CD4-positive, alpha-beta T cell treated with Interleukin-2 at 100 ng/mL for 4 hours (primary cell): Measurements from ENCODE around the gene ZC3H8.
"Not testable (repeated sequence)": the region's sequence is repeated elsewhere in the genome, so short reads cannot be mapped to it uniquely, and the experiment has no call there.

ENCODE experiments used
- DNase-seq: peaks from one replicate; pipeline ENCODE4 v3.0.0-alpha.2; 2020; ENCODE audit warnings: low spot score

Gene ZC3H8

GRCh38 chr2:112259509-112260294 is 4.9 kb upstream of the ZC3H8 start:
- peak; percentile 87 for DNase-seq

DNA sequence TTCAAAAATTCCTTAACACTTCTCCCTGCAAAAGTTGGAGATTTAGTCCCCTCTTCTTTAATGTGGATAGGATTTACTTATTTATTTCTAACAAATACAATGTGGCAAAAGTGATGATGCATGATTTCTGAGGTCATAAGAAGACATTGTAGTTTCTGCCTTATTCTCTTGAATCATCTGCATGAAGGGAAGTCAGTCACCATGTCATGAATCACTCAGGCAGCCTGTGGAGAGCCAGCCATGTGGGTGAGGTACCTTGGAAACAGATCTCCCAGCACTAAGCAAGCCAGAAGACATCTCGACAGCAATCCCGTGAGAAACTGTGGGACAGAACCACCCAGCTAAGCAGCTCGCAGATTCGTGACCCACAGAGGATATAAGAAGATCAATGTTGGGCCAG is 2.7 kb upstream of the ZC3H8 start:
- DNase-seq = no peak

DNA sequence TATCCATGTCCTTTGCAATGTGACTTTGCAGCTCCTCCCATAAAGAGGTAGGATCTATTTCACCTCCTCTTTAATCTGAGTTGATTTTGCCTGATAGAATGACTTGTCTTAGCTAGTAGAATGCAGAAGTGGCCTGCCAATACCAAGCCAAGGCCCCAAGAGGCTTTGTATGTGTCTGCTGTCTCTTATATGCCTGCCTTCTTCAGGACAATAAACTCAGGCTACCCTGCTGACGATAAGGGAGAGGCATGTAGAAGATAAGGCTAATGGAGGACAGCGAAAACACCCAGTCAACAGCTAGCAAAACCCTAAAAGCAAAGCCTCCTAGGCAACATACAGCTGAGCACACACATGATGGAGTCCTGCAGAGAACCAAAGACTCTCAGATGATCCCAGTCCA is 1.8 kb upstream of the ZC3H8 start:
- no peak for DNase-seq

GRCh38 chr2:112255875-112256274 is 1.0 kb upstream of the ZC3H8 start:
- no peak for DNase-seq

- no peak for DNase-seq
These were observed 1.5 kb downstream of the ZC3H8 start for GRCh38 chr2:112253261-112253815.

DNA sequence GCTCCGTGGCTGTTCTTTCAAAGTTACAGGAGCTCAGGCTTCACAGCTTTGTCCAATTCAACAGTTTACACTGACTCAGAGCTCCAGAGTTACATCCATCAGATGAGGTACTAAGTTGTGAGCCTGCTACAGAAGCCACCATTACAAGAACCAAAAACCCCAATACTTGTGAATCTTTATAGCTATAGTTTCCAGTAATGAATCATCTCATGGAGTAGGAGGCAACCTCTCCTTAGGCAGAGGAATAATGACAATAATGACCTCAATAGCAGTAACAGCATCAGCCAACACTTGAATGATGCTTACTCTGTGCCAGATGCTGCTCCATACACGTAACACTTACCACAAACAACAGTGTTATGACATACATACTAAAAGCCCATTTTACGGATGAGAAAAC is 3.6 kb downstream of the ZC3H8 start:
- DNase-seq = no peak

GRCh38 chr2:112244854-112245253 is 10.0 kb downstream of the ZC3H8 start:
- DNase-seq = no peak

GRCh38 chr2:112243233-112243632 is 11.6 kb downstream of the ZC3H8 start:
- no peak for DNase-seq

DNA sequence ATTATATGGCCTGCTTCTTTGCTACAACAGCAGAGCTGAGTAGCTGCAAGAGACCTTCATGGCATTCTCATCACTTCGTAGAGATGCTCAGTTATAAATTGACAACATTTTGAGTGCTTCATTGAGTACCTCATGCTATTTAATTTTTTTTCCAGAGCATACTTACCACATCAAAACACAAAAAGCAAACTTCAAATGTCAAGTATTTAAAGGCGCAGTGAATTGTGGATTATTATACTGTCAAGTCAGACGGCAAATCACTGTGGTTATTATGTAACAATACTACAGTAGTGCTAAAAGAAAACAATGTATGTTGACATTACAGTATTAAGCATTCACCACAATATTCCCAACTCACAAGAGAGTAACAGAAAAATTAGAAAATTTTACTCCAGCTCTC is 12.5 kb downstream of the ZC3H8 start:
- DNase-seq = no peak

DNA sequence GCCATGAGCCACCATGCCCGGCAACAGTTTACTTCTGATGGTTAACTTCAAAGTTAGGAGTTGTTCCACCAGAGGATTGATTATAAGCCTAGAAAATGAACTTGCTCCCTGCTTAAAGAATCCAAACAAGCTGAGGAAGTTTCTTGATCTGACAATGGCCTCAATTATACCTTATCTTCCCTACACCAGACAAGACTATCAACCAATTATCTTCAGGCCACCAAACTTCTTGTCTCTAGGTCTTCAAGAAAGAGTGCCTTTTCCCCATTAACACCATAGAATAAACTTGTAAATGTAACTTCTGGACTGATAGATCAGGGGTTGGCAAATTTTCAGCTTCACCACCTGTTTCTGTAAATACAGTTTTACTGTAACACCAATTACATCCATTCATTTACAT is 15.0 kb downstream of the ZC3H8 start:
- no peak for DNase-seq

GRCh38 chr2:112230371-112230770 is 24.5 kb downstream of the ZC3H8 start:
- no peak for DNase-seq

DNA sequence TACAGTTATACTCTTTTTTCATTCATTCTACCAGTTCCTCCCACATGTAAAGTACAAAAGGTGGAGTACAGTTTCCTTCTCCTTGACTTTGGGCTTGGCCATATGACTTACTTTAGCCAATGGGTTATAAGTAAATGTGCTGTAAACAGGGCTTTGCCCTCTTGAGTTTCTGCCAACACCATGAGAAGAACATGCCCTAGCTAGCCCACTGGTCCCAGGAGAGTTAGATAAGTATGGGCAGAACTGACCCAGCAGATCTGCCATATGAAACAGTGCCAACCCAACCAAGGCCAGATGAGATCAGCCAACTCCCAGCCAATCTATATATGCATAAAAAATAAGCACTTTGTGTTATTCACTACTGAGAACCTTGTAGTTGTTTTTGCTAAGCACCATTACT is 25.5 kb downstream of the ZC3H8 start:
- DNase-seq = no peak

DNA sequence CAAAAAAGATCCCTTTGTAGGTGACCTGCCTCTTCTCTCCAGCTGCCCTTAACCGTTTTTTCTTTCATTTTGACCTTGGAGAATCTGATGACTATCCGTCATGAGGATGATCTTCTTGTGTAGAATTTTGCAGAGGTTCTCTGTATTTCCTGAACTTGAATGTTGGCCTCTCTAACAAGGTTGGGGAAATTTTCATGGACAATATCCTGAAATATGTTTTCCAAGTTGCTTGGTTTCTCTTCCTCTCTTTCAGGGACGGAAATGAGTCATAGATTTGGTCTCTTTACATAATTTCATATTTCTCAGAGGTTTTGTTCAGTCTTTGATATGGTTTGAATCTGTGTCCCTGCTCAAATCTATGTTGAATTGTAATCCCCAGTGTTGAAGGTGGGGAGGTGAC is 34.0 kb downstream of the ZC3H8 start:
- no peak for DNase-seq

DNA sequence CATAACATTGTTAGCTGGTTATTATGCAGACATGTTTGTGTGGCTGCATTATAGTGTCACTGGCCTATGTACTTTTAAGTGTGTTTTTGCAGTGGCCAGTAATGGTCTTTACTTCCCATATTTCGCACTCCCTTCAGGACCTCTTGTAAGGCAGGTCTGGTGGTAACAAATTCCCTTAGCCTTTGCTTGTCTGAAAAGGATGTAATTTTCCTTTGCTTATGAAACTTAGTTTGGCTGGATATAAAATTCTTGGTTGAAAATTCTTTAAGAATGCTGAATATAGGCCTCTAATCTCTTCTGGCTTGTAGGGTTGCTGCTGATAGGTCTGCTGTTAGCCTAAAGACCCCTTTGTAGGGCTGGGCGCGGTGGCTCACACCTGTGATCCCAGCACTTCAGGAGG is 34.7 kb downstream of the ZC3H8 start:
- no peak for DNase-seq

GRCh38 chr2:112217854-112218253 is 37.0 kb downstream of the ZC3H8 start:
- DNase-seq = no peak

DNA sequence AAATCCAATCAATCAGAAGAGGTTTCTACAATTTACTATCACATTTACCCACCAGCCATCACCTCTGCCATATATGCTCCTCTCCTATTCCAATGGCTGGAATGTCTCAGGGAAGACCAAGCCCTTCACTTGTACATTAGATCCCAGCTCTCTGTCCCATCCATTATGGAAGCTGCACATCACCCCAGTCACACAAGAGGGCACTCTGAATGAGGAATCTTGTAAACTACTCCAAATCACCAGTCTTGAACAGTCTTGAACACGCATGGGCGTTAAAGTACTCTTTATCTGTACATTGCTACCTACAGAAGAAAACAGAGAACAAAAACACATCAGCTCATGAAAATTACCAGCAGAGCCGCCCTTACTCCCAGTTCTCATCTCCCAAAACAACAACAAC is 38.7 kb downstream of the ZC3H8 start:
- DNase-seq = no peak

GRCh38 chr2:112207905-112208304 is 46.9 kb downstream of the ZC3H8 start:
- not testable (repeated sequence) for DNase-seq

GRCh38 chr2:112204411-112204810 is 50.4 kb downstream of the ZC3H8 start:
- no peak for DNase-seq

DNA sequence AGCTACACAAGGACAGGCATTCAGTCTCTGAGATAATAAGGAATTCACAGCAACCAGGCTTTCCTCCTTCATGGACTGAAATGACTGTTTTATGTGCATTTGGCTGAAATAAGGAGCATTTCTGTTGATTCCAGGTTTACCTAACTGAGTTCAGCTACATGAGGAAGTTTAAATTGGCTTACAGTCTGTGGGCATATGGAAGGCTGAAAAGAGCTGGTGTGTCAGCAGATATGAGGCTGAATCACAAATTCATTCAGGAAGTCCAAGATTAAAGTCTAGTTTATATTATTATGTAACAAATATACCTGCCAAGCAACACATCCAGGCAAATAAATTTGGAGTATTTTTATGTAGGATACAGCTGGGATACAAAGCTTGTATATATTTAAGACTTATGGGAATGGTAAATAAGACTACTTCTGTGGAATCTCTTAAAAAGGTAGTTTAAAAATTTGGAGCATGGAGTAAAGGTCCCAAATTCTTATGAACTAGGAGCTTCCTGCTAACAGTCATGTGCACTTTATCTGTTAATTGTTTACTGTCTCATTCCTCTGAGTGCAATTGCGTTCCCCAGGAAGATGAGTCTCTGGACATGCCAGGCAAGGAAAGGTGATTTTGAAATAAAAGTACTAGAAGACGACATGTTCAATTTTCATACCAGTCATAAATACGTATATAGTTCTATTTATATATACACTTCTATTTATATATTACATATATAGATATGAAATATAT is 53.0 kb downstream of the ZC3H8 start:
- no peak for DNase-seq

- no peak for DNase-seq
These were observed 55.7 kb downstream of the ZC3H8 start for GRCh38 chr2:112199188-112199587.

- no peak for DNase-seq
These were observed 56.1 kb downstream of the ZC3H8 start for GRCh38 chr2:112198780-112199179.

- no peak for DNase-seq
These were observed 57.0 kb downstream of the ZC3H8 start for GRCh38 chr2:112197868-112198267.

DNA sequence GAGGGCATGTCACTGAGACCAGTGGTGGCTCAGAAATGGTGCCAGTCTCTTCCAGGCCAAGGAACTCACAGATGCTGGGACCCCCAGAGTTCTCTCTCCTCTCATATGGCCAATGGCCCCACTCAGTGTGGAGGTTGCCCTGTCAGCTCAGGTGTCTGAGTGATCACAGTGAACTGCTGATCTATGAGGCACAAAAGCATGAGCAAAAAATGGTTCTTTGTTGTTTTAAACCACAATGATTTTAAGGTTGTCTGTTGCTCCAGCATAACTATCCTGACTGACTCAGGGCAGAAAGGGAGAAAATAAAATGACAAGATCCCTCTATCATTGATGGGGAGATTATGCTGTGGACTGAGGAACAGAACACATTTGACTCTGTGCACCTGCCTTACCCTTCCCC is 58.9 kb downstream of the ZC3H8 start:
- DNase-seq = no peak
